Measurements from ENCODE around the gene MTARC1. TPM values are rescaled to one million over a fixed set of nuclear protein-coding genes. Genes with fewer than 3 reads are reported as not detected.

MTARC1 gene
- total RNA-seq, 4 donors from 2014 or later = 10.0 to 28.8 (median 16.6) TPM

DNA sequence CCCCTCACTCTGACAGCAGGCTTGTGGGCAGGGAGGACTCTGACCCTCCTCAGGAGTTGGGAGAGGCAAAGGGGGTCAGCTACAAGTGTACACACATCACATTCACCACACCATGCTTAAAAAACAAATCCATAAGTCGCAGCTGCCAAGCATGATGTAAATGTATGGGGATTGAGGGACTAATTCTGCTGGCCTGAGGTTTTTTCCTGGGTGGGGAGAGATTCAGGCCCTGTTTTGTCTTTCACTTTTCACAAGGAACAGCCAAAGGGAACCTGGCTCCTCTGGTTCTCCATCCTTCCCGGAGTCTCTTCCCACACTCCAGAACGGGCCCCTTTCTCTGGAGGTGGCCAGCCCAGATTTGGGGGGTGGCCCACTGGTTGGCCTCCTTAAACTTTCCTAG lies 39.9 kb upstream of the MTARC1 start:
- intact Hi-C loops (cut with DNase I; ENCODE audit: low total_unique reads) = no loop called here
- 75 to 90% methylated on average over 1 to 3 of the region's 3 CpGs for WGBS, 2 donors (ENCODE audit: low coverage in 1 of 2)
- Histone ChIP-seq H3K27ac (peak overlapping the region in 1 of 4 donors; percentile 84), H3K9me3 (no peaks in the 10 kb centered on the region), H3K4me1 (peaks cover 18 to 36% (median 23%) of the 10 kb centered on the region in 4 donors), H3K4me3 (no peak overlapping the region), H3K36me3 (no peaks in the 10 kb centered on the region), H3K27me3 (no peaks in the 10 kb centered on the region)
- no peak for DNase-seq
- in situ Hi-C loops (cut with MboI; ENCODE audit: low pct_ligation_motif_present in 1 of 4, low pct_unique_long_range_greater_than_20kb in 1 of 4, low sequenced_read_pairs in 3 of 4) = no loop called here
- TF ChIP-seq POLR2A (IDR thresholded peaks at IDR 0.05) (no peak), POLR2AphosphoS5 (IDR thresholded peaks at IDR 0.05) (no peak), EP300 (IDR thresholded peaks at IDR 0.05; ENCODE audit: low read depth) (no peak)
- TF ChIP-seq, protein P1, sequence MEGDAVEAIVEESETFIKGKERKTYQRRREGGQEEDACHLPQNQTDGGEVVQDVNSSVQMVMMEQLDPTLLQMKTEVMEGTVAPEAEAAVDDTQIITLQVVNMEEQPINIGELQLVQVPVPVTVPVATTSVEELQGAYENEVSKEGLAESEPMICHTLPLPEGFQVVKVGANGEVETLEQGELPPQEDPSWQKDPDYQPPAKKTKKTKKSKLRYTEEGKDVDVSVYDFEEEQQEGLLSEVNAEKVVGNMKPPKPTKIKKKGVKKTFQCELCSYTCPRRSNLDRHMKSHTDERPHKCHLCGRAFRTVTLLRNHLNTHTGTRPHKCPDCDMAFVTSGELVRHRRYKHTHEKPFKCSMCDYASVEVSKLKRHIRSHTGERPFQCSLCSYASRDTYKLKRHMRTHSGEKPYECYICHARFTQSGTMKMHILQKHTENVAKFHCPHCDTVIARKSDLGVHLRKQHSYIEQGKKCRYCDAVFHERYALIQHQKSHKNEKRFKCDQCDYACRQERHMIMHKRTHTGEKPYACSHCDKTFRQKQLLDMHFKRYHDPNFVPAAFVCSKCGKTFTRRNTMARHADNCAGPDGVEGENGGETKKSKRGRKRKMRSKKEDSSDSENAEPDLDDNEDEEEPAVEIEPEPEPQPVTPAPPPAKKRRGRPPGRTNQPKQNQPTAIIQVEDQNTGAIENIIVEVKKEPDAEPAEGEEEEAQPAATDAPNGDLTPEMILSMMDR (IDR thresholded peaks at IDR 0.05) = no peak

DNA sequence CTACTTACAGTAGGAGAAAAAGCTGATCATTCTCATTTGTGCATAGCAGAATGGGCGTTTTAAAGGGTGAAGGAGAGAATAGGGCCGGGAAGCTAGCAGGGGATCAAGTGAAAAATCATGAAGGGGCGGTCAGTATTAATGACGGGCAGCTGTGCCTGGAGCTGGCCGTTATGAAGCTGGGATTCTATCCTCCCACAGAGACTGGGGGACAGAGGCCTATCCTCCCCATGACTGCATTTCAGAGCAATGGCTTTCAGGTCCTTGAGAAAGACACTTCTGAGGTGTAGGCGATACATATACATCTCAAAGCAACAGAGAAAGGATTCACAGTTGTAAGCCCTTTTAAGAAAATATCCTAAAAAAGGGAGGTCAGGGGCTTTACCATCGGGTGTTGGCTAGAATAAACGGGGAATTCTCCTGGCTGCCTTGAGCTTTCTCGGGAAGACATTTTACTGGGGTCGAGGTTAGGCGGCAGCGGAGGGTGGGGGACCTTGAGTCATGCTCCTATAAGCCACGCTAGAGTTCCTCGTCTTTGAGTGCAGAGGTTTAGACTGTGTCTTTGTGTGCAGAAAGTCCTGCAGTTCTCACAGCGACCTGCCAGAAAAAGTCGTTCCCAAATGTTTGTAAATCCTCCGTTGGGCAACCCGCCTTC lies 39.1 kb upstream of the MTARC1 start:
- H3K4me3 ChIP-seq = peak overlapping the region; percentile 69 to 87 (median 80)
- intact Hi-C loops (cut with DNase I; ENCODE audit: low total_unique reads) = no loop called here
- 35 to 51% methylated on average over 8 to 18 of the region's 18 CpGs for WGBS, 2 donors (ENCODE audit: low coverage in 1 of 2)
- H3K9me3 ChIP-seq = no peaks in the 10 kb centered on the region
- in situ Hi-C loops (cut with MboI; ENCODE audit: low pct_ligation_motif_present in 1 of 4, low pct_unique_long_range_greater_than_20kb in 1 of 4, low sequenced_read_pairs in 3 of 4) = no loop called here
- TF ChIP-seq POLR2AphosphoS5 (IDR thresholded peaks at IDR 0.05) = no peak
- TF ChIP-seq, protein P1 (IDR thresholded peaks at IDR 0.05) = peak in 1 of 5 experiments; percentile 5
- DNase-seq = no peak
- no peaks in the 10 kb centered on the region for H3K27me3 ChIP-seq
- H3K4me1 ChIP-seq = peaks cover 18 to 36% (median 23%) of the 10 kb centered on the region in 4 donors
- H3K36me3 ChIP-seq = no peaks in the 10 kb centered on the region
- peak overlapping the region; percentile 84 to 89 (median 88) for H3K27ac ChIP-seq

DNA sequence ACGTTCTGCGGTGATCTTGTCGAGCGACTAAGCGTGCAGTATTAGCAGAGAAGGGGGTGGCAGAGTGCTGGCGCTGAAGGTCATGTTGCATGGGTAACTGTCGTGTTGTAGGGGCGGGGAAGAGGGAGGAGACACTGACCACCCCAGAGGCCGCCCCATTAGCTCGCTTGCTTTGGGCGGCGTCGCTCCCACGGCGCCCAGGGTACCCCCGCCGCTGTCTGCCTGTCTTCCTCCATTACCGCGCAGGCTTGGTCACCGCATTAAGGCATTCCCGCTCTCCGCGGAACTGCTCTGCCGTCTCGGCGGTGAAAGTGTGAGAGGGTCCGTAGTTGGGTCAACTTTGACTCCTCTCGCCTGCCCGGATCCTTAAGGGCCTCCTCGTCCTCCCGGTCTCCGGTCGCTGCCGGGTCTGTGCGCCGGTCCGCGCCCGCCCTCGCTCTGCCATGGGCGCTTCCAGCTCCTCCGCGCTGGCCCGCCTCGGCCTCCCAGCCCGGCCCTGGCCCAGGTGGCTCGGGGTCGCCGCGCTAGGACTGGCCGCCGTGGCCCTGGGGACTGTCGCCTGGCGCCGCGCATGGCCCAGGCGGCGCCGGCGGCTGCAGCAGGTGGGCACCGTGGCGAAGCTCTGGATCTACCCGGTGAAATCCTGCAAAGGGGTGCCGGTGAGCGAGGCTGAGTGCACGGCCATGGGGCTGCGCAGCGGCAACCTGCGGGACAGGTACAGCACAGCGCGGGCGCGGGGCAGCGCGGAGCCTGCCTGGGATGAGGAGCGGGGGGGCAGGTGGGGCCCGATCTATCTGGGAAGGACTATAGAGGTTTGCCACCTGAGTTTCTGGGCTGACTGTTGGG lies 38.4 kb upstream of the MTARC1 start, which contains the start of gene MTARC2:
MTARC2 (plus strand) TSS at position 234 of the 846 bp plus-strand sequence; CDS start at position 444, 210 bp downstream.
- peak; percentile 80 for DNase-seq
- in situ Hi-C loops (cut with MboI; ENCODE audit: low pct_ligation_motif_present in 1 of 4, low pct_unique_long_range_greater_than_20kb in 1 of 4, low sequenced_read_pairs in 3 of 4) = no loop called here
- peak within 1 kb of the TSS; percentile 84 to 89 (median 88) for H3K27ac ChIP-seq
- H3K4me3 ChIP-seq = peak within 1 kb of the TSS; percentile 69 to 87 (median 80)
- peaks cover 18 to 37% (median 23%) of the 10 kb centered on the region in 4 donors for H3K4me1 ChIP-seq
- WGBS, 2 donors (ENCODE audit: low coverage in 1 of 2) = 4% methylated on average over 41 of the region's 77 CpGs; no CpG with 5 or more reads in 1 of the 2 donors
- TF ChIP-seq POLR2A (IDR thresholded peaks at IDR 0.05) = peak; percentile 90
- peak; percentile 86 to 90 (median 87) for TF ChIP-seq POLR2AphosphoS5 (IDR thresholded peaks at IDR 0.05)
- no peak for TF ChIP-seq EP300 (IDR thresholded peaks at IDR 0.05; ENCODE audit: low read depth)
- TF ChIP-seq, protein P1 (IDR thresholded peaks at IDR 0.05) = peak in 1 of 5 experiments; percentile 11
- H3K27me3 ChIP-seq = no peaks in the 10 kb centered on the region
- intact Hi-C loops (cut with DNase I; ENCODE audit: low total_unique reads) = no loop called here
- H3K9me3 ChIP-seq = no peaks in the 10 kb centered on the region
- no peaks in the 10 kb centered on the region for H3K36me3 ChIP-seq

DNA sequence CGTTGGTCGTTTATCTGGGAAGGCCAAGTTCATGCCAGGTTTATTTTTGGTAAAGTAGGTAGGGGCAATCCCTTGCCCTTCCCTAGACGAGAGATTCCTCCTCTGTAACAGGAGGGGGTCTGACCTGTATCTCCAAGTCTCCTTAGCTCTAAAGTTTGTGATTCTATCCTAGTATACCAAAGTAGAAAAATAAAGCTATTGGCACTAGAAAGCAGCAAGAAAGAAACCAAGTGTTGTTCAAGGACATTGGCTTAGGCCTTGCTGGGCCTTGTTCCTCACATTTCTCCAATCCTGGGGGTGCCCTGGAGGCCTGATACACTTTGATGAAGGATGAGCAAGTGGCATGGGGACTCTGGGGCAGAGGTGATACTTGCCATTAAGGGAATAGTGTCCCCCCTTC lies 37.8 kb upstream of the MTARC1 start:
- intact Hi-C loops (cut with DNase I; ENCODE audit: low total_unique reads) = no loop called here
- no peaks in the 10 kb centered on the region for H3K27me3 ChIP-seq
- TF ChIP-seq POLR2A (IDR thresholded peaks at IDR 0.05) = no peak
- TF ChIP-seq, protein P1 (IDR thresholded peaks at IDR 0.05) = no peak
- TF ChIP-seq POLR2AphosphoS5 (IDR thresholded peaks at IDR 0.05) = no peak
- TF ChIP-seq EP300 (IDR thresholded peaks at IDR 0.05; ENCODE audit: low read depth) = no peak
- no peaks in the 10 kb centered on the region for H3K9me3 ChIP-seq
- H3K4me3 ChIP-seq = peak overlapping the region; percentile 69 to 87 (median 80)
- no peak for DNase-seq
- peaks cover 18 to 42% (median 23%) of the 10 kb centered on the region in 4 donors for H3K4me1 ChIP-seq
- 8% methylated on average over 3 of the region's 3 CpGs; no CpG with 5 or more reads in 1 of the 2 donors for WGBS, 2 donors (ENCODE audit: low coverage in 1 of 2)
- H3K36me3 ChIP-seq = no peaks in the 10 kb centered on the region
- H3K27ac ChIP-seq = peak overlapping the region; percentile 84 to 89 (median 88)
- in situ Hi-C loops (cut with MboI; ENCODE audit: low pct_ligation_motif_present in 1 of 4, low pct_unique_long_range_greater_than_20kb in 1 of 4, low sequenced_read_pairs in 3 of 4) = no loop called here
